Hindlimb muscle (tissue), 1 donor: ENCODE measurements around the gene SLC44A4. TPM values are rescaled to one million over a fixed set of nuclear protein-coding genes. Genes with fewer than 3 reads are reported as not detected.
A peak's percentile ranks its signal among the peaks of the same experiment; 100 is the strongest.
"Not testable (repeated sequence)": the region's sequence is repeated elsewhere in the genome, so short reads cannot be mapped to it uniquely, and the experiment has no call there.

Source experiments
- DNase-seq: peaks from one replicate; pipeline ENCODE4 v3.0.0-alpha.2; 2013
- polyA plus RNA-seq: library from polyadenylated mRNA; unstranded; fragments of 120-200 nt; gene quantifications from one replicate; pipeline ENCODE4 v1.2.1, GENCODE V29; 2013; ENCODE audit not compliant: insufficient read length

Gene SLC44A4
- polyA plus RNA-seq, 1 donor = 0.23 TPM

DNA sequence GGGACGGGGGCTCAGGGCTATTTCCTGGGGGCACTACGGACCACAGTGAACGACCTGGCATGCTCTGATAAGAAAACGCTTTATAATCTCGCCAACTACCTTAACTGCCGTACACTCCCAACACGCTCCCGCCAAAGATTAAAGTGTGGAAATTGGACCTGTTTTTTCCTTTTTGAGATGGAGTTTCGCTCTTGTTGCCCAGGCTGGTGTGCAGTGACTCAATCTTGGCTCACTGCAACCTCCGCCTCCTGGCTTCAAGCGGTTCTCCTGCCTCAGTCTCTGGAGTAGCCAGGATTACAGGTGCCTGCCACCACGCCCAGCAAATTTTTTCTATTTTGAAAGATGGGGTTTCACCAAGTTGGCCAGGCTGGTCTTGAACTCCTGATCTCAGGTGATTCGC lies 346 bp upstream of the SLC44A4 start:
- no peak for DNase-seq

DNA sequence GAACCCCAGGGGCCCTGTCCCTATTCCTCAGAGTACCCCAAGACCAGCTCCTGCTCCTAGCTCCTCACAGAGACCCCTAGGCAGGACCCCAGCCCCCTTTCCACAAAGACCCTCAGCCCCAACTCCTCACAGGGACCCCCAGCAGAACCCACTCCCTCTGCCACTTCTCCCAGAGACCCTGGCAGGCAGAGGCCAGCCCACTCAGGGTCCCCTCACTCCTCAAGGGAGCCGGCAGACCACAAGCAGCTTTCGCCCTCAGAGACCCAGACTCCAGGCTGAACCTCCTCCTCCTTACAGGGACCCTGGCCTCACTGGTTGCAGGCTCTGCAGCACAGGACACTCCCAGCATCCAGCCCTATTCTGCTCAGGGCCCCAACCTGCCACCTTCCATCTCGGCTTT lies 575 bp downstream of the SLC44A4 start:
- DNase-seq = no peak

DNA sequence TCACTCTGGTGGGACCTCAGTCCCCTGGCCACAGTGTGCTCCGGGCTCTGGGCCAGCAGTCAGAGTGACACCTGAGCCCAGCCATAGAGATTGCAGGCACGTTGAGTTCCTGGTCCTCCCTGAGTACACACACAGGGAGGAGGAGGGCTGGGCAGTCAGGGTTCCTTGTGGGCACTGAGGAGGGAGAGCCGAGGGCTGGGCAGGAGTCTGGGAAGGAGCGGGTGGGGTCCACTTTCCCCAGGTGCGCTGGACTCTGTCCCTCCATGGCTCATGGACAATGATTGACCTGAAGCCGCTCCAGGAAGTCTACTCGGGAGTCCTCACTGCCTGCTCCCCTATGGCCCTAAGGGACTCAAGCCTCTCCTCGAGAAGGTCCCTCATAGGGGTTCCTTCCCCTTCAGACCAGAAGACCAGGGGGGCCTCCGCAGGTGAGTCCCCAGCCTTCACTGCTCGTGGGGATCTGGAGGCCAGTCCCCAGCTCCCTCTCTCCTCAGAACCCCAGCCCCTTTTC lies 1.1 kb downstream of the SLC44A4 start:
- no peak for DNase-seq

DNA sequence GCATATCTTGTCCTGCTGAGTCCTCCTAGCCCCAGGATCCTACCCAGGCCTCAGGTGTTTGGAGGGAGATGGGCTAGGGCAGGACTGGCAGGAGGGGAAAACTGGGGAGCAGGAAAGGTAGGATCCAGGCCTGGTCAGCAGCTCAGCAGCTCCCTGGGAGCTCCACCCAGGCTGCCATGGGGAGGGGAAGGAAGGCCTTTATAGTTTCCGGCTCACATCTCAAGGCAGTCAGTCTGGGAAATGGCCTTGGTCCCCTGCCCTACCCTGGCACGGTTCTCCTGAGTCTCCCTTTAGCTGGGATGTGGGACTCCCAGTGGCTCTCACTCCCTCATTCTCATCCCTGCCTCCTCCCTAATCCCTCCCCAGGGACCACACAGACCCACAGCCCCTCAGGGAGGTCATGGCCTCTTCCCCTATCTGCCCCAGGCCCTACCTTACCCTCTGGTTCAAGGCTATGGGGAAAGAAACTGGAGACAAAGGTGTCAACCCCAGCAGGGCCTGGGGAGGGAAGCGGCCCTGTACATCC lies 1.6 kb downstream of the SLC44A4 start:
- no peak for DNase-seq

- no peak for DNase-seq
Measured at GRCh38 chr6:31876357-31876756, 2.4 kb downstream of the SLC44A4 start.

DNA sequence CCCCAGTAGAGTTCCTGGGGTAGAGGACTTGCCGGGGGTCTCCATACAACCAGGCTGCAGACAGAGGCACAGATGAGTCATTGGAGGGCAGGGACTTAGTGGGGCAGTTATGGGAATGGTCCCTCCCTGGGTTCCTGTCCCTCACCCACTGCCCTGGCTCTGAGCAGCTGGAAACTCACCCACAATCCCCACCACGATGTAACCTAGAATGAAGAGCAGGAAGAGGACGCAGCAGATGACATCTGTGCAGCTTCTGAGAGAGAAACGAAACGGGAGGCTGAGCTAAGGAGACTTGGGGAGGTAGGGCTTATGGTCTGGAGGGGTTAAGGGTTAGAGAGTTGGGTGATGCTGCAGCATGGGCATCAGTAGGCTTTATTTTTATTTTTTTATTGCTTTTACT lies 2.9 kb downstream of the SLC44A4 start:
- DNase-seq = no peak

GRCh38 chr6:31874836-31875572 lies 3.8 kb downstream of the SLC44A4 start:
- DNase-seq = no peak

DNA sequence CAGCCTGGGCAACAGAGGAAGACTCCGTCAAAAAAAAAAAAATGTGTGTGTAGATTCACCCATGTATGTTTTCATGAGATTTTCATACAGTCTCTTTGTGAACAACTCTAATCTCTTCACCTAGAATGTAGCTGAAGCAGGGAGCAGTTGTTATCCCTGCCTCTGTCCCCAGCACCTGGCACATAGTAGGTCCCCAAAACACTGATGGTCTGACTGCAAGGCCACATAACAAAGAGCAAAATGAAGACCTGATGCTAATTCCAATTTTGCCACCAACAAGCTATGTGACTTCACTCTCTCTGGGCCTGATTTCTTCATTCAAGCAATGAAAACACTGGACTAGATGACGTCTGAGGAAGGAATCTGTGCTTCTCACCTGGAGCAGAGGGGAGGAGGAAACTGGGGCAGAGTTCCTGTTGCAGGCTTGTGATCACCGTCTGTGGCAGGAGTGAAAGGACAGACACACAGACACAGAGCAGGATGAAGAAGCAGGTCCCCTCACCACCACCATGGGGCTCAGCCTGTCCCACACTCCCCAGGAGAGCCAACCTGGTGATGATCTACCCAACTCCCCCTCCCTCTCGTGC lies 4.6 kb downstream of the SLC44A4 start:
- DNase-seq = no peak

- DNase-seq = no peak
Measured at GRCh38 chr6:31871046-31871659, 7.6 kb downstream of the SLC44A4 start.

DNA sequence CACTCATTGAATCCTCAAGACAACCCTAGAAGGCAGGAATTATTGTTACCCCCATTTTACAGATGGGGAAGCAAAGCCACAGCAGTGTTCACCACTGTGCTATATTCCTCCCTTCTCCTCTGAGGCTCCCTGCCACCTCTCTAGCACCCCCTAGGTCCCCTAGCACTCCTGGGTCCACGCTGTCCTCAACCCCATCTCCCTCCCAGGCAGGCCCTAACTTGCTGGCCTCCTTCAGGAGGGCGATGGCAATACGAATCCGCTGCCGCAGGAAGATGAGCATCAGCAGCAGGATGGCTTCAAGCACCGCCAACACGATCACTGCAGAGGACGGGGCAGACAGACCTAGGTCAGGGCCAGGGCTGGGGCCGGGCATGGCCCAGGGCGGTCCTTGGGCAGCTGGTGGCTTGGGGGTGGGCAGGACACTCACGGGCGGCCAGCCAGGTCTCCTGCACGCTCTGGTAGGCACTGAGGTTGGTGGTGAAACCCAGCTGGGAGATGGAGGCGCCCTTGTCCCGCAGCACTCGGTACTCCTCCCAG lies 8.3 kb downstream of the SLC44A4 start:
- DNase-seq = no peak

- no peak for DNase-seq
Measured at GRCh38 chr6:31869343-31869742, 9.5 kb downstream of the SLC44A4 start.

DNA sequence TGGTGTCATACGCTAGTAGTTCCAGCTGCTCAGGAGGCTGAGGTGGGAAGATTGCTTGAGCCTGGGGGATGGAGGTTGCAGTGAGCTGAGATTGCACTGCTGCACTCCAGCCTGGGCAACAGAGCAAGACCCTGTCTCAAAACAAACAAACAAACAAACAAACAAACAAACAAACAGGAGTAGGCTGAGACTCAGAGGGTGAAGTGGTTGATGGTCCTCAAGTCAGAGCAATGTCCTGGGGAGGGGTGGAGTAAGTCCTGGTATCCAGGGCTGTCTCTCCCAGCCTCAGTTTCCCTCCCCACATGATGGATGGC lies 10.2 kb downstream of the SLC44A4 start:
- DNase-seq = not testable (repeated sequence)

- no peak for DNase-seq
Measured at GRCh38 chr6:31865205-31866118, 13.3 kb downstream of the SLC44A4 start.

DNA sequence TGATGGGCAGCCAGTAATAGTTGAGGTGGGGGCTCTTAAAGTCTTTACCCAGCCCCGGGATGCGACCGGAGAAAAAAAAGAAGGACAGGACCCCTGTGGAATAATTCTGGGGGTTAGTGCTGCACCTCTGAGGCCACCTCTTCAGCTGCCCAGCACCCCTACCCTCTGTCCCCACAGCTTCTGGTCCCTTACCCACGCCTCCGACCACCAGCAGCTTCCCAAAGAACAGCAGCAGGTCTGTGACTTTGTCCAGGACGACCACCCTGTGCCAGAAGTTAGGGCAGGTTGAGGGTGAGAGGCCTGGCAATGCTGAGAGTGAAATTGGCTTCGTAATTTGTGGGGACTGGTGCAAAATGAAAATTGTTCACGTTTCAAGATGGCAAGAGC lies 14.0 kb downstream of the SLC44A4 start:
- DNase-seq = no peak

DNA sequence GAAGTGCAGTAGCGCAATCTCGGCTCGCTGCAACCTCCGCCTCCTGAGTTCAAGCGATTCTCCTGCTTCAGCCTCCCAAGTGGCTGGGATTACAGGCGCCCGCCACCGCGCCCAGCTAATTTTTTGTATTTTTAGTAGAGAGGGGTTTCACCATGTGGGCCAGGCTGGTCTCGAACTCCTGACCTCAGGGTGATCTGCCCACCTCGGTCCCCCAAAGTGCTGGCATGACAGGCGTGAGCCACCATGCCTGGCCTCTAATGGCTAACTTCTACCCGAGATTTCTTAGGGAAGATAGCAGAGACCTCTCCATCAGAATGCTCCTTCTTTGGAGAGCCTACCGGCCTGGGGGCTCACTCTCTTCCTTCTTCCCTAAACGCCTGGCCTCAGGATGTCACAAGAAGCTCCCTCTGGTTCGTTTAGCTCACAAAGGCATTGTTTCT lies 14.7 kb downstream of the SLC44A4 start:
- not testable (repeated sequence) for DNase-seq

- peak; percentile 100 for DNase-seq
Measured at GRCh38 chr6:31862344-31863235, 16.2 kb downstream of the SLC44A4 start, which contains the start of gene NEU1. Gene NEU1, minus strand, starts transcription at chr6:31862821. Its CDS starts 45 bp downstream, at chr6:31862776.

DNA sequence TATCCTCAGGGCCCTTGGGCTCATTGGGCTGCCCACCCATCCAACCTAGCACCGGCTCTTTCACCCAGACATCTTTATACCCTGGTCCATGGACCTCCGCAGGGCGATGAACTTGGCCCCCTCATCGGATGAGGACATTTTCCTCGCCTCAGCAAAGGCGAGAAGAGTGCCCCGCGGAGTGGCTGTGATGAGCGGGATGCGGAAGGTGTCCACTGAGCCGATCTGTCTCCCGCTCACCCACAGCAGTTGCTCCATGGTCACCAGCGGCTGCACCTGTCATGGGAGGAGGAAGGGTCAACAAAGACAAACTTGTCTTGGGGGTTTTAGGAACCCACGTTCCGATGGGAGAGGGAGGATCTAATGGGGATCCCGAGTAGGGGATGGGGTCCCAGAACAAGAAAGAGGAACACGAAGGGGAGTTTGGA lies 16.9 kb downstream of the SLC44A4 start:
- no peak for DNase-seq

- DNase-seq = no peak
Measured at GRCh38 chr6:31861150-31861549, 17.6 kb downstream of the SLC44A4 start.

DNA sequence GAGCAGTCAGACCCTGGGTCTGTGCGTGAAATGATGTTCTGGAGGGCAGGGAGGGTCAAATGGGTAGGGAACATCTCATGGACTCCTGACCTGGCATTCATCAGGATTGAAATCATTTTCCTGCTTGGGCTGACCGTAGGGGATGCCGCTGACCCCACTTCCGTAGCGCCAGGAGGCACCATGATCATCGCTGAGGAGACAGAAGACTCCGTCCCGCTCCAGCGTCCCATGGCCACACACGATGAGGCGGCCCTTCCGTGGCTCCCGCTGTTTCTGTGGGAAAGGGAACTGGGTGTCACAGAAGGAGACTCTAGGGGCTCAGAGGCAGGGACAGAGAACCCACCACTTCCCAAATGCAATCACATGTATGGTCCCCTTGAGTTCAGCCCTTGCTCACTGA lies 18.4 kb downstream of the SLC44A4 start:
- DNase-seq = no peak

- DNase-seq = no peak
Measured at GRCh38 chr6:31859923-31860322, 18.9 kb downstream of the SLC44A4 start.

DNA sequence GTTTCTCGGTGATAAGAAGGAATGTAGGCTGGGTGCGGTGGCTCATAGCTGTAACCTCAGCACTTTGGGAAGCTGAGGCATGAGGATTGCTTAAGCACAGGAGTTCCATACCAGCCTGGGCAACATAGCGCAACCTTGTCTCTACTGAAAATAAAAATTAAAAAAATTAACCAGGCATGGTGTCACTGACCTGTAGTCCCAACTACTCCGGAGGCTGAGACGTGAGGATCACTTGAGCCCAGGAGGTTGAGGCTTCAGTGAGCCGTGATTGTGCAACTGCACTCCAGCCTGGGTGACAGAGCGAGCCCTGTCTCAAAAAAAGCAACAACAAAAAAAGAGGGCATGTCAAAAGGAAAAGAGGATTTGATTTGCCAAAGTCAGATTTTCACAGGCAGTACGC lies 20.1 kb downstream of the SLC44A4 start:
- DNase-seq = no peak
